ENCODE data around the gene PHLDA3. TPM values are rescaled to one million over a fixed set of nuclear protein-coding genes. Genes with fewer than 3 reads are reported as not detected.
A peak's percentile ranks its signal among the peaks of the same experiment; 100 is the strongest.

PHLDA3 gene
- total RNA-seq, 6 experiments from 2014 or later, result 1.0 to 10.9 (median 2.7) TPM

DNA sequence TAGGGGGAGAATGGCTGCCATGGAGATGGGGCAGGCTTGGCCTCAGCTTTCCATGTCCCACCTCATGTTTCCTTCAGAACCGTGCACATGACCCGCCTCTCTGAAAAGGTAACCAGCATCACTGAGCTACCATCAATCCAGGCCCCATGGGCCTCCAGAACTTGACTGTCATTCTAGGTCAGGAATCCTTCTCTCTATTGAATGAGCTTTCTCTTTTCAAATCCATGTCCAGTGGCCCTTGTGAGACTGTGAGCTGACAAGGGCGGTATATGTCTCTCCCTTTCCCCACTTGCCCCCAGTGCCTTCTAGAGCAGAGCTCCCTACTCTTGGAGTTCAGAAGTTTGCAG lies 33.5 kb upstream of the PHLDA3 start:
- Histone ChIP-seq H3K27ac (peak overlapping the region; percentile 67 to 94 (median 94)), H3K4me1 (peaks cover 0 to 92% (median 34%) of the 10 kb centered on the region in 4 donors), H3K27me3 (no peaks in the 10 kb centered on the region), H3K9me3 (no peaks in the 10 kb centered on the region), H3K4me3 (no peak overlapping the region), H3K36me3 (no peaks in the 10 kb centered on the region)
- DNase-seq (no peak), ATAC-seq (peak in 2 of 4 donors; percentile 2 to 8)
- no peak for TF ChIP-seq POLR2A (IDR thresholded peaks at IDR 0.05)
- TF ChIP-seq, protein P1, sequence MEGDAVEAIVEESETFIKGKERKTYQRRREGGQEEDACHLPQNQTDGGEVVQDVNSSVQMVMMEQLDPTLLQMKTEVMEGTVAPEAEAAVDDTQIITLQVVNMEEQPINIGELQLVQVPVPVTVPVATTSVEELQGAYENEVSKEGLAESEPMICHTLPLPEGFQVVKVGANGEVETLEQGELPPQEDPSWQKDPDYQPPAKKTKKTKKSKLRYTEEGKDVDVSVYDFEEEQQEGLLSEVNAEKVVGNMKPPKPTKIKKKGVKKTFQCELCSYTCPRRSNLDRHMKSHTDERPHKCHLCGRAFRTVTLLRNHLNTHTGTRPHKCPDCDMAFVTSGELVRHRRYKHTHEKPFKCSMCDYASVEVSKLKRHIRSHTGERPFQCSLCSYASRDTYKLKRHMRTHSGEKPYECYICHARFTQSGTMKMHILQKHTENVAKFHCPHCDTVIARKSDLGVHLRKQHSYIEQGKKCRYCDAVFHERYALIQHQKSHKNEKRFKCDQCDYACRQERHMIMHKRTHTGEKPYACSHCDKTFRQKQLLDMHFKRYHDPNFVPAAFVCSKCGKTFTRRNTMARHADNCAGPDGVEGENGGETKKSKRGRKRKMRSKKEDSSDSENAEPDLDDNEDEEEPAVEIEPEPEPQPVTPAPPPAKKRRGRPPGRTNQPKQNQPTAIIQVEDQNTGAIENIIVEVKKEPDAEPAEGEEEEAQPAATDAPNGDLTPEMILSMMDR (IDR thresholded peaks at IDR 0.05), result no peak
- intact Hi-C loops (cut with DNase I), result no loop called here
- 43% methylated on average over 2 of the region's 3 CpGs for WGBS (ENCODE audit: insufficient coverage, low coverage, low lambda C conversion rate, missing lambda C conversion rate)

- WGBS (ENCODE audit: insufficient coverage, low coverage, low lambda C conversion rate, missing lambda C conversion rate), result 46% methylated on average over 7 of the region's 10 CpGs
- H3K9me3 ChIP-seq, result no peaks in the 10 kb centered on the region
- no peaks in the 10 kb centered on the region for H3K36me3 ChIP-seq
- H3K4me1 ChIP-seq, result peaks cover 0 to 94% (median 35%) of the 10 kb centered on the region in 4 donors
- H3K27me3 ChIP-seq, result no peaks in the 10 kb centered on the region
- no peak for TF ChIP-seq POLR2A (IDR thresholded peaks at IDR 0.05)
- TF ChIP-seq, protein P1 (IDR thresholded peaks at IDR 0.05), result no peak
- H3K27ac ChIP-seq, result peak overlapping the region; percentile 67 to 94 (median 94)
- H3K4me3 ChIP-seq, result no peak overlapping the region
- intact Hi-C loops (cut with DNase I), result no loop called here
- peak; percentile 47 to 78 (median 70) for ATAC-seq
- DNase-seq, result peak; percentile 69 to 93 (median 93)
Measured at GRCh38 chr1:201501812-201502510, 33.0 kb upstream of the PHLDA3 start.

DNA sequence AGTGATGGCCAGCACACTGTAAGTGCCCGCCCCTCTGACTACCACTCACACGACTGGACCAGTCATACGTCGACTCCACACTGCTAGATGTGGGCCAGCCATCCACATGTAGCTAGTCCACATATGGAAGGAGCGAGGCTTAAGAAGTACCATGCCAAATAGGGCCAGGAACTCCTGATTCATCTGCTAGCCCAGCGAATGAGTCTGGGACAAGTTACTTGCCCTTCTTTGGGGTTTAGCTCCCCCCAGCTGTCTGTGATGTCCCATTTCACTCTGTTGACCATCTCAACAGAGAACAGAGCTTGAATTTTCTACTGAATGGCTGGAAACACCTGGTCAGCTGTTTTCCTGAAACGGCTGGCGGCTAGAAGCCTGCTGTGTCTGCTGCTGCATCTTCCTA lies 32.2 kb upstream of the PHLDA3 start:
- no peaks in the 10 kb centered on the region for H3K27me3 ChIP-seq
- peak overlapping the region; percentile 14 to 94 (median 94) for H3K27ac ChIP-seq
- H3K9me3 ChIP-seq, result no peaks in the 10 kb centered on the region
- DNase-seq, result no peak
- WGBS (ENCODE audit: insufficient coverage, low coverage, low lambda C conversion rate, missing lambda C conversion rate), result 0% methylated on average over 1 of the region's 8 CpGs
- peaks cover 0 to 99% (median 39%) of the 10 kb centered on the region in 4 donors for H3K4me1 ChIP-seq
- no peaks in the 10 kb centered on the region for H3K36me3 ChIP-seq
- TF ChIP-seq, protein P1 (IDR thresholded peaks at IDR 0.05), result no peak
- TF ChIP-seq POLR2A (IDR thresholded peaks at IDR 0.05), result no peak
- ATAC-seq, result peak; percentile 1 to 4 (median 2)
- peak overlapping the region in 2 of 3 donors; percentile 38 to 49 for H3K4me3 ChIP-seq
- intact Hi-C loops (cut with DNase I), result no loop called here

- Histone ChIP-seq H3K27me3 (no peaks in the 10 kb centered on the region), H3K27ac (peak overlapping the region; percentile 14 to 94 (median 94)), H3K4me3 (peak overlapping the region; percentile 4 to 49 (median 38)), H3K4me1 (peaks cover 0 to 99% (median 42%) of the 10 kb centered on the region in 4 donors), H3K9me3 (no peaks in the 10 kb centered on the region), H3K36me3 (no peaks in the 10 kb centered on the region)
- DNase-seq (peak in 1 of 3 donors; percentile 71), ATAC-seq (peak; percentile 39 to 69 (median 48))
- WGBS (ENCODE audit: insufficient coverage, low coverage, low lambda C conversion rate, missing lambda C conversion rate), result 23% methylated on average over 3 of the region's 4 CpGs
- TF ChIP-seq, protein P1 (IDR thresholded peaks at IDR 0.05), result no peak
- TF ChIP-seq POLR2A (IDR thresholded peaks at IDR 0.05), result no peak
- intact Hi-C loops (cut with DNase I), result no loop called here
Measured at GRCh38 chr1:201500670-201501120, 31.7 kb upstream of the PHLDA3 start.
